ENCODE results near the gene HDGFL3.
"Not testable (repeated sequence)": the region's sequence is repeated elsewhere in the genome, so short reads cannot be mapped to it uniquely, and the experiment has no call there.

HDGFL3 gene

DNA sequence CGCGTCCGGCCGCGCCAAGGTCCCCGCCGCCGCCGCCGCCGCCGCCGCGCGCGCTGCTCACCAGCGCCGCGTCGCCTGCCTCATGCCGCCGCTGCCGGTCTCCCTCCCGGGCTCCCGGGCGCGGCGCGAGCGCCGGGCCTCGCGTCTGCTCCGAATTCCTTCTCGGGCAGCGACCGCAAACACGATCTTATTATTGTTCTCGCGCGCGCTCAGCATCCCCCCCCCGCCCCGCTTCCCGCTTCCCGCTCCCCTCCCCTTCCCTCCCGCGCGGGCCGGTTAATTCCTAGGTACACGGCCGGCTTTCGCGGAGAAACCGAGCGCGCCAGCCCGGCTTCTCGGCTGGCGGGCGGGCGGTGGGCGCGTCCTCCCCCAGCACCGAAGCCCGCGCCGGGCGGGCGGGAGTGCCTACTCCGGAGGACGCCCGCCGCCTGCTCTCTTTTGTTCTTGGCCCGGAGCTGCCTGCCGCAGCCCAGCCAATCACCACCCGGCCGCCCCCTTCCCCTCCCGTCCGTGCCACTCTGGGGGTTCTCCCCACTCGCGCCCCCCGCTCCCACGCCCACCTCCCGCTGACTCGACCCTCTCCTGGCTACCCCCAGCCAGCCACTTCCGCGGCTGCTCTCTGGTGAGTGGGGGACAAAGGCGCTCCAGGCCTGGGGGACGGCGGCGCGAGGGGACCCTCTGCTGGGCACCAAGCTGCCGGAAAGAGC lies at the start of gene HDGFL3:
HDGFL3 (minus strand) TSS at position 164 of the 707 bp plus-strand sequence. CDS start 409 bp downstream, outside the sequence.
- DNase-seq = peak; percentile 17

DNA sequence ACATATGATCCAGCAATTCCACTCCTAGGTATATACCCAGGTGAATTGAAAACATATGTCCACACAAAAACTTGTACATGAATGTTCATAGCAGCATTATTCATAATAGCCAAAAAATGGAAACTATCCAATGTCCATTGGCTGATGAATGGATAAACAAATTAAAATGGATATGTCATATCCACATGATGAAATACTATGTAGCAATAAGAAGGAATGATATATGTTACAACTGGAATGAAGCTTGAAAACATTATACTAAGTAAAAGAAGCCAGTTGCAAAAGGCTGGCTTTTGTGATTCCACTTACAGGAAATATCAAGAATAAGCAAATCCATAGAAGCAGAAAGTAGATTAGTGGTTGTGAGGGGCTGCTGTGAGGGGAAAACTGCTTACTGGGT lies 43.2 kb upstream of the HDGFL3 start:
- DNase-seq = no peak

DNA sequence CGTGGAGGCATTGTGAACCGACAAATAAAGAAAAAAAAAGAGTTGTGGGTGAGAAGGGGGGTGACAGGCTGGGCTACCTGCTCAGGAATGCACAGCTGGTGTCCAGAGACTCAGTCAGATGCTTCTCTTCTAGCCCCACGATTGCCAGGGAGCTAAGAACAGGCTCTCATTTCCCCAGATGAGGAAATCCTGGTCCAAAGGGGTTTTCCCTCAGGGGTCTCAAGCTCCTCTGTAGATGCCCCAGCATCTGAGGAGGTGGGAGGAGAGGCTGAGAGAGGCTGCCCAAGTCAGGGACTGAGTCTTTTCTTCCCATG lies 41.4 kb upstream of the HDGFL3 start:
- DNase-seq = no peak

DNA sequence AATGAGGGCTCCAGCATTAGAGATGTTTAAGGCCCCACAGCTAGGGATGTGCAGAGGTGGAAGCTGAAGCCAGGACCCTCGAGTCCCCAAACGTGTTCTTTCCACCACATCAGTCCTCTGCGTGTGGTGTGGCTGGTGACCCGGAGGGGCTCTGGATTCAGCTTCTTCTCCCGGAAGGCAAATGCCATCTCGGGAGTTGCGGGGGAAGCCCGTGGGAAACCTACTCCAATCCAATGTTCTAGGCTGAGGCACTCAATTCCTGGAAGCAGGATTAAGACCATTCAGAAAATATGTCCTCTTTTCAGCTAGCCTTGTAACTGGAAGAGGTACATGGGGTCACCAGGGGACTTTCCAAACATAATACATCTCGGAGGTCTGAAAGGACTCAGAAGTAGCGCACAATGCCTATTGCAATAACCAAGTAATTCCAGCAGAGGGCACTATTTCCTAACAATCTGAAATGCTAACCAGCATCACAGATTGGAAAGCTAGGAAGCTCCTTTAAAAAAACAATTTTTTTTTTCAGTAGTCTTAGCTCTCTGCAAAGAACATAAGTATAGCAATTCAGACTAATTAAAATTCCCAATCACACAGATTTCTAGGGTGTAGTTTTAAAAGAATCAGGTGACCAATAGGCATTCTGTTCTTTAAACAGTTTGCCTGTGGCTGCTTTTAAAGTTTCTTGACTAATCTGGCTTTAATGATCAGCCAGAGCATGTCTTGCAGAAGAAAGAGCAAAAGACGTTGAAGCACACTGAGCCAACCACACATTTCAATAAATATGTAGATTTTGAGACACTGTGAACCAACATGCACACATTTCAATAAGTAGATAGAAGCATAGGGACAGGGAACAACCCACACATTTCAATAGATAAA lies 40.8 kb upstream of the HDGFL3 start:
- peak; percentile 5 for DNase-seq

DNA sequence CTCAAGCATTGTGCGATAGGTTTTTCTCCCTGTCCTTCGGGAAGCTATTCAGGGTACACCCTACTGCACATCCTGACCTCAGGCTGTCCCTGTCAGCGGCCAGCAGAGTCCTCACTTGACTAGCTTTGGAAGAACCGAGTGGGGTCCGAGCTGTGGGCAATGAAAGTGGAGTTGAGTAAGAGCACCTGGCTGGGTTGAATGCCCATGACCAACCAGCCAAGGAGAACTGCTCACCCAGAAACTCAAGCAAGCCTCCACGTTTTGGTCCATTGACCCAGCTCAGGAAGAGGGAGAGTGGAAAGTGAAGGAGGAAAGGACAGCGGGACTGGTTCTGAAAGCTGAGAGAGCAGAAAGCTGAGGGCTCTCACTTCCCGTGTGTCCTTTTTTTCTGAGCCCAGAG lies 36.0 kb upstream of the HDGFL3 start:
- DNase-seq = no peak

DNA sequence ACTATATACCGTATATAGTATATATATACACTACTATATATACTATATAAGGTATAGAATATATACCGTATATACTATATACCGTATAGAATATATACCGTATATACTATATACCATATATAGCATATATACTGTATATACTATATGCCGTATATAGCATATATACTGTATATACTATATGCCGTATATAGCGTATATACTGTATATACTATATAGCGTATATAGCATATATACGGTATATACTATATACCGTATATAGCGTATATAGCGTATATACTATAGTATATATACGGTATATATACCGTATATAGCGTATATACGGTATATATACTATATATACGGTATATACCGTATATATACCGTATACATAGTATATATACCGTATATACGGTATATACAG lies 22.6 kb upstream of the HDGFL3 start:
- DNase-seq = no peak

DNA sequence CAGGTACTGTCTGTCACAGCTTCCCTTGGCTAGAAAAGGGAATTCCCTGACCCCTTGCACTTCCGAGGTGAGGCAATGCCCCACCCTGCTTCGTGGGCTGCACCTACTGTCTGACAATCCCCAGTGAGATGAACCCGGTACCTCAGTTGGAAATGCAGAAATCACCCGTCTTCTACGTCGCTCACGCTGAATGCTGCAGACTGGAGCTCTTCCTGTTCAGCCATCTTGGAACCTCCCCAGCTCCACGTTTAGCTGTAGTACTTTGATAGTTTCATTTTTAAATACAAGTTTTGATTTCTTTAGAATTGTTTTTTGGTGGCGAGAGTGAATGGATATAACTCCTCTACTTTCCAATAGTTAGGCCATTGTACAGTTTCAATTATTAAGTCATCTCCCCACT lies 17.8 kb upstream of the HDGFL3 start:
- no peak for DNase-seq

DNA sequence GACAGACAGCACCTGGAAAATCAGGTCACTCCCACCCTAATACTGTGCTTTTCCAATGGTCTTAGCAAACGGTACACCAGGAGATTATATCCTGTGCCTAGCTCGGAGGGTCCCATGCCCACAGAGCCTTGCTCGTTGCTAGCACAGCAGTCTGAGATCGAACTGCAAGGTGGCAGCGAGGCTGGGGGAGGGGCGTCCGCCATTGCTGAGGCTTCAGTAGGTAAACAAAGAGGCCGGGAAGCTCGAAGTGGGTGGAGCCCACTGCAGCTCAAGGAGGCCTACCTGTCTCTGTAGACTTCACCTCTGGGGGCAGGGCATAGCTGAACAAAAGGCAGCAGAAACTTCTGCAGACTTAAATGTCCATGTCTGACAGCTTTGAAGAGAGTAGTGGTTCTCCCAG lies 14.2 kb upstream of the HDGFL3 start:
- not testable (repeated sequence) for DNase-seq

DNA sequence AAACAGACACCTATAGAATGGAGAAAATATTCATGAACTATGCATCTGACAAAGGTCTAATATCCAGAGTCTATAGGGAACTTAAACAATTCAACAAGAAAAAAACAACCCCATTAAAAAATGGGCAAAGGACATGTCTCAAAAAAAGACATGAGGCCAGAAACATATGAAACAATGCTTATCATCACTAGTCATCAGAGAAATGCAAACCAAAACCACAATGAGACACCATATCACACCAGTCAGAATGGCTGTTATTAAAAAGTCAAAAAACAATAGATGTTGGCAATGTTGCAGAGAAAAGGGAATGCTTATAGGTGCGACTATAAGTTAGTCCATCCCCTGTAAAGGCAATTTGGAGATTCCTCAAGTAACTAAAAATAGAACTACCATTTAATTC lies 11.4 kb upstream of the HDGFL3 start:
- DNase-seq = no peak

DNA sequence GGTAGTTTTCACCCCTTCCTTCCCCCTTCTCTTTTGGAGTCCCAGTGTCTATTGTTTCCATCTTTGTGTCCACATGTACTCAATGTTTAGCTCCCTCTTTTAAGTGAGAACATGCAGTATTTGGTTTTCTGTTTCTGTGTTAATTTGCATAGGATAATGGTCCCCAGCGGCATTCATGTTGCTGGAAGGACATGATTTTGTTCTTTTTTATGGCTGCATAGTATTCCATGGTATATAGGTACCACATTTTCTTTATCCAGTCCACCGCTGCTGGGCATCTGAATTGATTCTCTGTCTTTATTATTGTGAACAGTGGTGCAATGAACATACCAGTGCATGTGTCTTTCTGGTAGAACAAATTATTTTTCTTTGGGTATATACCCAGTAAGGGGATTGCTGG lies 7.7 kb upstream of the HDGFL3 start:
- no peak for DNase-seq

DNA sequence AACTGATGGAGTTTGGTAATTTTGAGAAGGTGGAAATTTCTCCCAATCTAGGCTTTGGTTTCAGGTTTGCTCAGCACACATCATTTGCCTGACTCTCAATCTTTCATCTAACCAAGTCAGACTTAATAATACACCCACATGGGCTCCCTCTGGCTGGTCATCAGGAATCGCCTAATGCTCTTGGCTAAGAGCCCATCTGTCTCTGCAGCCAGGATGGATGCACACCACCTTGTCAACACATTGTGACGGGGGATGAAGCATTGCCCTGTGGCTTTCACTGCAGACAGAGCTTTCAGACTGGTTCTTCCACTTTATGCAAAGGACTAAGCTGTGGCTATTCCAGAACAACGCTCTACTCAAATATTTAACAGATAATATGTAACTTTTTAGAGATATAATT lies 3.0 kb upstream of the HDGFL3 start:
- DNase-seq = no peak

DNA sequence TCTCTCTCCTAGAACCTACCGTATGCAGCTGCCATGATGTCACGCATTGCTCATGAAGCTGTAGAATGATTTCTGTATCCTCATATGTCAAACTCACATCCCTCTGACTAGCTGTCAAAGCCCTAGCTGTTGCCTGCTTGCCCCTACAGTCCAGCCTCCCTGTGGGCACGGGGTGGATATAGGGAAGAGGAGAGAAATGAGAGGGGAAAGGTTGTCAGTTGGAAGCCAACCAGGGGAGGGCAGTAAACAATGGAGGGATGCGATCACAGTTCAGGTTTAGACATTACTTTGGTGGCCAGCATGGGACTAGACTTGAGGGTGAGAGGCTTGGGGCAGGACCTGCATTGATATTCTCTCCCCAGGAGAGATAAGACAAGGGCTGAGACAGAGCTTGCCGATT lies 1.7 kb upstream of the HDGFL3 start:
- no peak for DNase-seq

DNA sequence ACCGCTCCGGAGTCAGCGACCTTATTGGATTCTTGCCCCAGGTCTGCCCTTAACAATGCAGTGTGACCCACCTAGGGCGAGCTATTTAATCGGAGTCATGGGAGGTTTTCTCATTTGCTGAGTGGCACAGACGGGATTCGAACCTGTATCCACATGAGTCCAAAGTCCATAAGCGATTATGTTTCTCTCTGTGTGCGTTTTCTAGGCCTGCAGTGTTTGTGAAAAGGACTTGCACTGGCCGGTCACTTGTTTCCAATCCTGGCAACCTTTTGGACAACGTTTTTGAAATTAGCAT lies 691 bp upstream of the HDGFL3 start:
- DNase-seq = no peak

DNA sequence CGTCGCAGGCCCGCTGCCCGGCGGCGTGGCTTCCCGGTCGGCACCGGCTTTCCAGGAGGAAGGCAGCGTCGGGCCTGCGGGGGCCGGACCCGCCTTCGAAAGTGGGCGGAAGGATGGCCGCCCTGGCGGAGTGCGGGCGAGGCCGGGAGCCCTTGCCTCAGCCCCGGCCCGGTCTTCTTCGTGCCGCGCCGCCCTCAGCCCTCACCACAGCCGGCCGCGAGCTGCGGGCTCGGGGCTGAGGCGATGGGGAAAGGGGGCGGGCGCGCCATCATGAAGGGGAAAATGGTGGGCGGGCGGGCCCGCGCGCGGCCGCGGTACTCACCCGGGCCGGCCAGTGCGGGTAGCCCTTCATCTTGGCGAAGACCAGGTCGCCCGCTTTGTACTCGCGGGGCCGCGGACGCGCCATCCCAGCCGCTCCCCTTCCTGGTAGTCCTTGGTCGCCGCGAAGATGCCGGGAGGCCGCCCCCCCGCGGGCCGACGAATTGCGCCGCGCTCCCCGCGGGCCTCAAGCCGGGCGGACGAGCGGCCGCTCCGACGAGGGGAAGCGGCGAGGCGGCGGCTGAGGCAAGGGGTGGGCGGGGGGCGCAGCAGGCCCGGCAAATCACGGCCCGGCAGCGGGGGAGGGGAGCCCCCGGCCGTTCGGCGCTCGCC lies 489 bp downstream of the HDGFL3 start:
- DNase-seq = no peak

DNA sequence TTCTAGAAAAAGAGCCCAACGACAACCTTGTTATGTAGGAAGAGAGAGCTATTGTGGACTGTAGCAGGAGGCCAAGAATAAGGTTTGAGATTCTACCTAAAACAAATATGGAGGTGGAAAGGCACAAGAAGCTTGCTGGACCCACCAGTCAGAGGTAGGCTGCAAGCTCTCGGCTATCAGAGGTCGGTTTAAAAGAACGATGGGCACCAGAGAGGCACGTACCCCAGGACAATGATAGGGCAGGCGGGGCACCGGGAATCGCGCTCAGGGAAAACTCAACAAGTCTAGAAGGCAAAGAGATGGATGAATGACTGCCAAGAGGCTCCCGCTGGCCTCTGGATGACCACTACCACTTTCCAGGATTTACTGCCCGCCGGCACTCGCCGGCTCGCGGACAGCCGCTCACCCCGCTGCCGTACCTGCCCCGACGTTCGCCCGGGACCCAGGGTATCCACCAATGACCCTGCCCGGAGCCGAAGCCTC lies 1.1 kb downstream of the HDGFL3 start:
- DNase-seq = no peak

DNA sequence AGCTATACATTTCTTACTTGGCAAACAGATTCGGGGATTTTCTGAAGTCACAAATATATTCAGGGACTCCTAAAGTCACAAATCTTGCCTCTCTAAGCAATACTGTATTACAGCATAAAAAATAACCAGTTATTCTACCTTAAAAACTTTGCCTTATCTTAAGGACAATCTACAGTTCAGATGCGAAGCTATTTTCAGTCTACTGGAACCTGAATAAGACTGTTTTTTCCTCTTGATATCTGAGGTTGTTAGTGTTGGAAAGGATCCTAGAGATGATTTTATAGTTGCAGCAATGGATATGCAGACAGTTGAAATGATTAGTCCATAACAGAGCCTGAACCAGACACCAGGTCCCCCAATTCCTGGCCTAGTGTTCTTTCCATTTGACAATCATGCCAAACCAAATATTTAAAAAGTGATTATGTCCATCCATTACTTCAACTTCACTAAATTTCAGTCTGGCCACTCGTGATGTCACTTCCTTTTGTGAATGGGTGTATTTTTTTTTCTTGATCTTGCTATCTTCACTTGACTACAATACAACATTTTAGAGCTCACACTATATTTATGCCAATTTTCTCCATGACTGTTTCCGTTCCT lies 1.8 kb downstream of the HDGFL3 start:
- no peak for DNase-seq

DNA sequence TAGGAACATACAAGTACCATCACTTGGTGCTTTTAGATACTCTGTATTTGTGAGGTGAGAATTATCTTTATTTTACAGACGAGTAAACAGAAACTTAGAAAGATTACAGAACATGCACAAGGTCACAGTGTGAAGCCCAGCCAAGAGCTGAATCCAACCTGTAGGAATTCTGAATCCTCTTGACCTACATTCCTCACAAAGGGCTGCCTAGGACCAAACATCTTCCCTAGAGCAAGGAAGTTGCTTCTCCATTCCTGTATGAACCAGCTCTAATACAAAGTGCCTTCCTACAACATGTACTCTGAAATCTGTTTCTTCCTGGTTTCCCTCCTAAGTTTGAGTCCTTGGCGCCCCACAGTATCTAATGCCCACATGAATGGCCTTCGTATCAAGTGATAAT lies 2.9 kb downstream of the HDGFL3 start:
- DNase-seq = no peak

DNA sequence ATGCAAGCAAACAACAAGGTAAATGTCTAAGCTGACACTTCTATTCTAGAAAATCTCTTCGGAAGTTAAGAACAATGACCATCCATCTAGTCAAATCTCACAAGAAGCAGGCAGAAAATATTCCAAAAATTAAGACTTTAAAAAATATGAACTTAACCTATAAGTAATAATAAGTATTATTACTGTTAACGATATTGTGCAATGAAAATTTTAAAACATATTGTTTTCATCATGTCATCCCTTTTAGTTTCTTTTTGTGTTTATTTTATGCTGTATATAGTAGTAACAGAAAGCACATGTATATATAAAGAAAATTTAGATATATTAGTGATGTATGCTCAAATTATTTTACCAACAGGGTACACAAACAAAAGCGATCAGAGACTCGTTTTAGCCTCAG lies 4.1 kb downstream of the HDGFL3 start:
- no peak for DNase-seq

DNA sequence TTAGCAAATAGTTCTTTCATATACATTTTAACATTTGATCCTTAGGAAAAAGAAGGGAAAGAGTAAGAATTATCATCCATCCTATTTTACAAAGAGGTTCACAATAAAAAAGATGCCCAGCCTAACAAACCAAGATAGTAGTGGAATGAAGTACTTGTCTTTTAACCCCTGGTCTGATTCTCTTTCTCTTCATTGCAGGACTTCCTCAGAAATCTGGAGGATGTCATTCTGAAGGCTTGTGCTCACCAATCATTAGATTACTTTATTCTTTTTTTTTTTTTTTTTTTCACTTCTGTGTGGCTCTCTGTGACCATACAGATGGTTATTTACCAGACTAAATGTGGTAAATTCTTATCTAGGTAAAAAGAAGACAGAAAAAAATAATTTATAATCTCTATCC lies 7.0 kb downstream of the HDGFL3 start:
- no peak for DNase-seq

DNA sequence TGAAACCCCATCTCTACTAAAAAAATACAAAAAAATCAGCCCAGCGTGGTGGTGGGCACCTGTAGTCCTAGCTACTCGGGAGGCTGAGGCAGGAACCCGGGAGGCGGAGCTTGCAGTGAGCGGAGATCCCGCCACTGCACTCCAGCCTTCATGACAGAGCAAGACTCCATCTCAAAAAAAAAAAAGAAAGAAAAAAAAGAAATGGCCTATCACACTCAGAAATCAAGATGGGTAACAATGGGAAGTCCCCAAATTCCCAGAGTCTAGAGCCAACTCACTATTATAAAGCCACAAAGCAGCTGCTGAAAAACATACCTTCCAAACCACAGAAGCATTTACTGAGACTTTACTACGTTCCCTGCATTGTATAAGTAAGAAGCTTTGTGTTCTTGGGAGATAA lies 7.5 kb downstream of the HDGFL3 start:
- DNase-seq = no peak

DNA sequence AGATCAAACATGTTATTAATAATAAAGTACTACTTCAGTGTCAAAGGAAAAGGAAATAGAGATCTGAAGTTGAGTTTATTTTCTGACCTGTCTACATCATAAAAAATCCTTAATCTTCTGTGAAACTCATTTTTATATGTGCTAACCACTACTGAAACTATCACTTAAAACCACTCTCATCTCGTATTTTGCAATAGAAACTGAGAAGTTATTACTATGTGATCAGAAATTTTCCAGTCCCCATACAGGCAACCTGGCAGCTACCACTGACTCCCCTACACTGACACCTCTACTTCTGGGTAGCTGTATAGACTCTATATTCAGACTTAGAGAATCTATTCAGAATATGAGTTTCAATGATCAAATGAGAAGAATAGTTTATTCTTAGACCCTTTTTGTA lies 8.3 kb downstream of the HDGFL3 start:
- no peak for DNase-seq

DNA sequence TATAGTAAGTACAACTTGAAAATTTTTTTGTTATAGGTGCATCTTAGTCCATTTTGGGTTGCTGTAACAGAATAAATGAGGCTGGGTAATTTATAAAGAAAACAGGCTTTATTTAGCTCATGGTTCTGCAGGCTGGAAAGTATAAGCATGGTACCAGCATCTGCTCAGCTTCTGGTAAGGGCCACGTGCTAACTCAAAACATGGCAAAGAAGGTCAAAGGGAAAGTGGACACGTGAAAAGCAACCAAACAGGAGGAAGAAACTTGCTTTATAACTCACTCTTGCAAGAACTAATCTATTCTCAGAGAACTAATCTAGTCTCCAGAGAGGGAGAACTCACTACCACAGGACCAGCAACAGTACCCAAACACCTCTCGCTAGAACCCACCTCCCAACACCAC lies 9.1 kb downstream of the HDGFL3 start:
- no peak for DNase-seq

DNA sequence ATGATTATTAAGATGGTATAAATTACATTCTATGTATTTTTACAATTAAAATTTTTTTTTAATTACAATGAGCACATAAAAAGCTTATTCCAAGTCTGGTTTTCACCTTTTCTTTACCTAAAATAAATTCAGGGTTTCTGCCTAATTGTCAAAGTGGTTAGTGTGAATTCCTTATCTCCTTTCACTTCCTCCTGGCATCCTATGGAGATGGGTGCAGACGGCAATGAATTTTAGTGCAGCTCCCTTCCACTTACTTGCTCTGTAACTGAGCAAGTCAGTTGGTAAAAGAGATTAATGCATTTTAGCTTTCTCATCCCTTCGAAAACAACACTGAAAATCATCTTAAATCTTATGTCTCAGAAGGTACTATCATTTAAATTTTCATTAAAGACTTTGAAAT lies 13.1 kb downstream of the HDGFL3 start:
- DNase-seq = no peak

DNA sequence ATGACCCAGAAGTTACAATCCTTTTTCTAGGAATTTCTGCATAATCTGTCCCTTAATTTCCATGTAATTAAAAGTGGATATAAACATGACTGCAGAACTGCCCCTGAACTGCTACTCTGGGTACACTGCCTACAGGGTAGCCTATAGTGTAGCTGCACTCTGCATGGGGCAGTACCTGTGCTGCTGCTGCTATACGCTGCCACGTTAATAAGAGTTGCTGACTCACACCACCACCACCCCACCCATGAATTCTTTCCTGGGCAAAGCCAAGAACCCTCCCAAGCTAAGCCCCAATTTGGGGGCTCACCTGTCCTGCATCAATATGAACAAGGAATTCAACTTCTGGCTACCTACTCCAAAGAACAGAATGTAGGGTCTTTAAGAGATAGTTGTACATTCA lies 13.9 kb downstream of the HDGFL3 start:
- DNase-seq = no peak

Measured in NCI-H2029 (cell line).